H1 (cell line): ENCODE results near the gene TRIOBP. TPM values are rescaled to one million over a fixed set of nuclear protein-coding genes. Genes with fewer than 3 reads are reported as not detected.

ENCODE experiments used
- CTCF ChIA-PET: fragments of 300-600 bp; sonication (Branson Sonifier 250); formaldehyde crosslinking; loops from one replicate; lab custom pipeline; 2021; ENCODE audit not compliant: partially characterized antibody; lab: Charles Lee
- POLR2A ChIA-PET: fragments of 300-600 bp; sonication (Branson Sonifier 250); formaldehyde crosslinking; loops from one replicate; lab custom pipeline; 2021; ENCODE audit warnings: inconsistent platforms; ENCODE audit not compliant: partially characterized antibody; lab: Charles Lee
- DNase-seq, 2 experiments: peaks; one replicate each; pipeline versions ENCODE4 v3.0.0 to v3.0.0-alpha.2; 2010 to 2022; ENCODE audit warnings: low spot score in 2 of 2, low read depth in 1 of 2, mixed read lengths in 1 of 2
- FAIRE-seq: peaks from 2 replicates; lab custom pipeline; 2011; peaks lifted over from hg19 to GRCh38; lab: Jason Lieb, UNC
- H2AFZ ChIP-seq: 2 replicates; pipeline ENCODE4 v1.8.1; 2012; ENCODE audit warnings: low read length, inconsistent platforms
- H2AK5ac ChIP-seq: 2 replicates; pipeline ENCODE4 v1.6.1; 2013; ENCODE audit warnings: low read depth, low read length
- H2BK120ac ChIP-seq: replicated peaks from 2 replicates; pipeline ENCODE3; 2013; ENCODE audit warnings: low read depth, low read length, inconsistent platforms
- H2BK12ac ChIP-seq: 2 replicates; pipeline ENCODE4 v1.6.1; 2013; ENCODE audit warnings: low read depth, low read length
- H2BK15ac ChIP-seq: 2 replicates; pipeline ENCODE4 v1.6.1; 2013; ENCODE audit warnings: low read length
- H2BK20ac ChIP-seq: 2 replicates; pipeline ENCODE4 v1.6.1; 2013; ENCODE audit warnings: low read length
- H2BK5ac ChIP-seq: 2 replicates; pipeline ENCODE4 v1.6.1; 2013; ENCODE audit warnings: low read depth, low read length
- H3K14ac ChIP-seq: 2 replicates; pipeline ENCODE4 v1.6.1; 2013; ENCODE audit warnings: inconsistent platforms; ENCODE audit not compliant: insufficient read length
- H3K18ac ChIP-seq: 2 replicates; pipeline ENCODE4 v1.6.1; 2013; ENCODE audit warnings: low read length; ENCODE audit errors: extremely low read depth
- H3K23ac ChIP-seq: 2 replicates; pipeline ENCODE4 v1.6.1; 2013; ENCODE audit warnings: inconsistent platforms; ENCODE audit not compliant: insufficient read length
- H3K23me2 ChIP-seq: 2 replicates; pipeline ENCODE4 v1.6.1; 2013; ENCODE audit warnings: low read depth, low read length
- H3K27ac ChIP-seq: 2 replicates; pipeline ENCODE4 v1.6.1; 2011; ENCODE audit warnings: low read depth, low read length, inconsistent platforms
- H3K27me3 ChIP-seq, 4 experiments: replicated peaks in 1 of 4; 1 replicate in 1 of 4; 2 replicates in 3 of 4; pipeline versions ENCODE4 v1.6.1 to v1.8.1; 2011 to 2013; ENCODE audit warnings: low read length in 3 of 4, mild to moderate bottlenecking in 3 of 4, inconsistent platforms in 2 of 4, mixed read lengths in 2 of 4, moderate library complexity in 1 of 4; ENCODE audit not compliant: control insufficient read depth in 3 of 4, insufficient read depth in 3 of 4; ENCODE audit errors: extremely low read depth in 1 of 4
- H3K36me3 ChIP-seq, 4 experiments: 2 replicates each; pipeline versions ENCODE4 v1.6.1 to v1.8.1; 2011 to 2013; ENCODE audit warnings: mild to moderate bottlenecking in 4 of 4, low read length in 3 of 4, moderate library complexity in 2 of 4, control low read depth in 1 of 4, inconsistent platforms in 1 of 4; ENCODE audit not compliant: insufficient read depth in 4 of 4, control insufficient read depth in 2 of 4
- H3K4ac ChIP-seq: replicated peaks from 2 replicates; pipeline ENCODE3; 2013; ENCODE audit warnings: low read length, low read depth, mixed read lengths, inconsistent platforms; ENCODE audit not compliant: insufficient read length
- H3K4me1 ChIP-seq, 4 experiments: replicated peaks in 1 of 4; 1 replicate in 1 of 4; 2 replicates in 3 of 4; pipeline versions ENCODE4 v1.6.1 to v1.8.1; 2011 to 2013; ENCODE audit warnings: low read length in 3 of 4, inconsistent platforms in 2 of 4, mixed read lengths in 1 of 4; ENCODE audit not compliant: insufficient read depth in 4 of 4, control insufficient read depth in 3 of 4
- H3K4me2 ChIP-seq, 2 experiments: 2 replicates each; pipeline versions ENCODE4 v1.6.1 to v1.8.1; 2011 to 2013; ENCODE audit warnings: low read depth in 2 of 2, low read length in 2 of 2, control low read depth in 1 of 2, inconsistent platforms in 1 of 2, mild to moderate bottlenecking in 1 of 2; ENCODE audit not compliant: insufficient read depth in 1 of 2
- H3K4me3 ChIP-seq, 4 experiments: fragments of 200-600, 300-600 bp in 1 of 4; sonication (generic), shearing (Covaris generic), sonication (Bioruptor Twin) in 1 of 4; 2 replicates each; pipeline versions ENCODE4 v1.5.1 to v1.8.1; 2011 to 2016; ENCODE audit warnings: low read length in 4 of 4, low read depth in 3 of 4, control low read depth in 2 of 4, inconsistent platforms in 2 of 4, mild to moderate bottlenecking in 2 of 4, mixed read lengths in 1 of 4, moderate library complexity in 1 of 4; ENCODE audit not compliant: insufficient read depth in 2 of 4; ENCODE audit errors: extremely low read depth in 1 of 4
- H3K56ac ChIP-seq: replicated peaks from 2 replicates; pipeline ENCODE3; 2013; ENCODE audit warnings: low read depth, mild to moderate bottlenecking, mixed read lengths, low read length, inconsistent platforms; ENCODE audit not compliant: insufficient read length
- H3K79me1 ChIP-seq: 2 replicates; pipeline ENCODE4 v1.6.1; 2013; ENCODE audit warnings: low read depth, low read length, control low read depth
- H3K79me2 ChIP-seq, 2 experiments: 2 replicates each; pipeline versions ENCODE4 v1.6.1 to v1.8.1; 2012 to 2013; ENCODE audit warnings: low read length in 2 of 2, mild to moderate bottlenecking in 2 of 2, inconsistent platforms in 1 of 2; ENCODE audit not compliant: insufficient read depth in 2 of 2, control insufficient read depth in 1 of 2
- H3K9ac ChIP-seq, 4 experiments: replicated peaks in 1 of 4; 1 replicate in 1 of 4; 2 replicates in 3 of 4; pipeline versions ENCODE4 v1.6.1 to v1.8.1; 2011 to 2013; ENCODE audit warnings: low read depth in 3 of 4, low read length in 3 of 4, control low read depth in 2 of 4, mild to moderate bottlenecking in 2 of 4, moderate library complexity in 2 of 4, inconsistent platforms in 1 of 4; ENCODE audit errors: extremely low read depth in 1 of 4
- H3K9me3 ChIP-seq, 2 experiments: 2 replicates each; pipeline versions ENCODE4 v1.6.1 to v1.8.1; 2012 to 2013; ENCODE audit warnings: mild to moderate bottlenecking in 2 of 2, moderate library complexity in 2 of 2, control low read depth in 1 of 2, inconsistent platforms in 1 of 2, low read depth in 1 of 2, low read length in 1 of 2, mixed read lengths in 1 of 2; ENCODE audit not compliant: insufficient read depth in 2 of 2
- H4K20me1 ChIP-seq, 2 experiments: replicated peaks in 1 of 2; 2 replicates each; pipeline versions ENCODE3 to v1.8.1; 2011 to 2013; ENCODE audit warnings: inconsistent platforms in 2 of 2, low read length in 2 of 2, mild to moderate bottlenecking in 1 of 2; ENCODE audit not compliant: insufficient read depth in 2 of 2, control insufficient read depth in 1 of 2
- H4K5ac ChIP-seq: 2 replicates; pipeline ENCODE4 v1.6.1; 2013; ENCODE audit warnings: low read length, low read depth, mixed read lengths, inconsistent platforms; ENCODE audit not compliant: insufficient read length
- H4K8ac ChIP-seq: 2 replicates; pipeline ENCODE4 v1.8.0; 2013; ENCODE audit warnings: mild to moderate bottlenecking, moderate library complexity, low read length, inconsistent platforms; ENCODE audit not compliant: insufficient read depth; ENCODE audit errors: extremely low read depth
- H4K91ac ChIP-seq: replicated peaks from 2 replicates; pipeline ENCODE3; 2013; ENCODE audit warnings: low read length, mixed read lengths, inconsistent platforms; ENCODE audit not compliant: insufficient read length
- BRCA1 ChIP-seq: IDR thresholded peaks from 2 replicates; pipeline ENCODE4 v1.6.1; 2012; ENCODE audit warnings: low read depth, low read length, improper control_type of control experiment
- CTCF ChIP-seq, 3 experiments: IDR thresholded peaks; 1 replicate in 2 of 3; 2 replicates in 1 of 3; pipeline versions ENCODE4 v1.5.1 to v1.6.1; 2011; ENCODE audit warnings: low read length in 3 of 3, mild to moderate bottlenecking in 3 of 3, inconsistent platforms in 2 of 3, low read depth in 1 of 3, moderate library complexity in 1 of 3; ENCODE audit not compliant: insufficient read depth in 1 of 3; ENCODE audit errors: control extremely low read depth in 1 of 3
- WGBS, 2 experiments: shearing (Covaris generic) in 1 of 2; methylation state at CpG; one replicate each; pipeline versions ENCODE4 v1.1.6 to v1.1.7; 2013 to 2015; ENCODE audit warnings: low lambda C conversion rate in 2 of 2, mixed read lengths in 2 of 2, inconsistent platforms in 1 of 2, low coverage in 1 of 2, missing lambda C conversion rate in 1 of 2; ENCODE audit not compliant: insufficient replicate concordance in 2 of 2, insufficient coverage in 1 of 2, insufficient read length in 1 of 2; ENCODE audit errors: extremely low coverage in 1 of 2, missing lambda C conversion rate in 1 of 2; 5-methylcytosine and 5-hydroxymethylcytosine counted together
- polyA plus RNA-seq, 7 experiments: library from polyadenylated mRNA; depleted of rRNA in 3 of 7; stranded (reverse) in 5 of 7; unstranded in 2 of 7; fragments of >200 nt in 5 of 7; fragments of 200-250 nt in 2 of 7; gene quantifications; 1 replicate in 5 of 7; 2 replicates in 1 of 7; 4 replicates in 1 of 7; pipeline versions ENCODE4 v1.2.1 to v1.2.3, GENCODE V29; 2011 to 2013; ENCODE audit warnings: missing spikeins in 2 of 7, mixed read lengths in 2 of 7
- total RNA-seq: library from RNA; stranded (reverse); fragmentation: NEBNext Ultra II Directional; extraction: Animal tissue kit (Norgen Biotek cat#: 25700); gene quantifications from 2 replicates; pipeline ENCODE4 v1.2.1, GENCODE V29; 2021

The TRIOBP gene
- total and polyA plus RNA-seq, 2 of the 8 experiments (the other 6 are each of a cell fraction or from before 2014, with no cell fraction given) = 18.2 to 27.3 TPM

GRCh38 chr22:37731804-37732471 lies 35.1 kb downstream of the TRIOBP start:
- TF ChIP-seq BRCA1 (no peak), CTCF (IDR thresholded peaks at IDR 0.05; ENCODE audit: control extremely low read depth in 1 of 3, insufficient read depth in 1 of 3, low read depth in 1 of 3, low read length in 3 of 3) (peak in 1 of 3 experiments; percentile 12; a peak in 1 of 4 replicates)
- H4K91ac ChIP-seq = no peak overlapping the region
- H3K4me1 ChIP-seq = no peaks in the 10 kb centered on the region
- H3K27me3 ChIP-seq = peaks cover 2 to 22% (median 17%) of the 10 kb centered on the region in 4 experiments
- H3K56ac ChIP-seq = no peak overlapping the region
- H2AK5ac ChIP-seq = no peak overlapping the region
- no peak for FAIRE-seq
- H2BK12ac ChIP-seq = no peak overlapping the region
- ChIA-PET CTCF (interaction anchor here (1.3 to 2.6 kb wide), 2 partner anchors 9 to 89 kb away, joined by 4 to 6 read pairs; no protein-coding TSS in a partner anchor), POLR2A (interaction anchor here (0.7 to 2.0 kb wide), 4 partner anchors 9 to 15 kb away, joined by 3 to 5 read pairs (median 4); no protein-coding TSS in a partner anchor)
- H4K20me1 ChIP-seq = peaks cover 4 to 8% of the 10 kb centered on the region in 2 experiments
- 84% methylated on average over 13 of the region's 13 CpGs; no CpG with 5 or more reads in 1 of the 2 experiments for WGBS, 2 experiments
- no peaks in the 10 kb centered on the region for H3K9me3 ChIP-seq
- H3K14ac ChIP-seq = no peak overlapping the region
- no peak overlapping the region for H3K27ac ChIP-seq
- no peak overlapping the region for H3K9ac ChIP-seq
- H4K8ac ChIP-seq = no peak overlapping the region
- H3K36me3 ChIP-seq = peaks cover 0 to 7% (median 4%) of the 10 kb centered on the region in 4 experiments; a peak in 2 of 8 replicates
- no peaks in the 10 kb centered on the region for H3K23me2 ChIP-seq
- H2BK20ac ChIP-seq = no peak overlapping the region
- no peak overlapping the region for H2BK120ac ChIP-seq
- H3K79me1 ChIP-seq = no peaks in the 10 kb centered on the region
- H4K5ac ChIP-seq = no peak overlapping the region
- H3K79me2 ChIP-seq = no peaks in the 10 kb centered on the region
- H3K18ac ChIP-seq = no peak overlapping the region
- no peak overlapping the region for H2AFZ ChIP-seq
- no peak overlapping the region for H3K23ac ChIP-seq
- no peak overlapping the region for H3K4me3 ChIP-seq
- H2BK5ac ChIP-seq = no peak overlapping the region
- no peak overlapping the region for H3K4ac ChIP-seq
- no peak overlapping the region for H3K4me2 ChIP-seq
- no peak overlapping the region for H2BK15ac ChIP-seq
- DNase-seq = no peak
